Fibroblast of lung (primary cell): Measurements from ENCODE around the gene POPDC3.

Source experiments
- EZH2 ChIP-seq: IDR thresholded peaks from 2 replicates; pipeline ENCODE4 v1.5.1; 2012; ENCODE audit warnings: low read length, control low read depth, mild to moderate bottlenecking; ENCODE audit errors: missing control alignments
- TF ChIP-seq, protein P1 (sequence below), 2 donors: IDR thresholded peaks in 1 of 2; conservative IDR thresholded peaks in 1 of 2; 1 replicate in 1 of 2; 2 replicates in 1 of 2; pipeline ENCODE4 v1.5.1; 2011 to 2012; ENCODE audit warnings: low read length in 2 of 2, control low read depth in 1 of 2, inconsistent platforms in 1 of 2, low read depth in 1 of 2, mild to moderate bottlenecking in 1 of 2

DNA sequence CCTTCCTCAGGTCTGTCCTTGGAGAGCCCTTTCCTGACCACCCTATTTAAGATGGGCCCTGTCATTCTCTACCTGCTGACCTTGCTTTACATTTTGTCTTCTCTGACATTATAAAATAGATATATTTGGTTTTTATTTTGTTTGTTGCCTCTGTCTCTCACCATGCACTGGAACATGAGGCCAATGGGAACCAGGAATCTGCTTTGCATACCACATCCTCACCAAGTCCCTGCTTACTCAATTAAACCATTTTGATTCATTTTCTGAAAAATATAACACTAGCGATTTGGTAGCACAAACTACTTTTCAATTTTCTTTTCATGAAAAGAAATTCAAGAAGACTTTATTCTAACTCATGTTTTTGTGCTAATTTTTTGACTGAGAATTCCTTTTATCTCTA, 32.8 kb upstream of the POPDC3 start:
- no peak for TF ChIP-seq EZH2
- TF ChIP-seq, protein P1, sequence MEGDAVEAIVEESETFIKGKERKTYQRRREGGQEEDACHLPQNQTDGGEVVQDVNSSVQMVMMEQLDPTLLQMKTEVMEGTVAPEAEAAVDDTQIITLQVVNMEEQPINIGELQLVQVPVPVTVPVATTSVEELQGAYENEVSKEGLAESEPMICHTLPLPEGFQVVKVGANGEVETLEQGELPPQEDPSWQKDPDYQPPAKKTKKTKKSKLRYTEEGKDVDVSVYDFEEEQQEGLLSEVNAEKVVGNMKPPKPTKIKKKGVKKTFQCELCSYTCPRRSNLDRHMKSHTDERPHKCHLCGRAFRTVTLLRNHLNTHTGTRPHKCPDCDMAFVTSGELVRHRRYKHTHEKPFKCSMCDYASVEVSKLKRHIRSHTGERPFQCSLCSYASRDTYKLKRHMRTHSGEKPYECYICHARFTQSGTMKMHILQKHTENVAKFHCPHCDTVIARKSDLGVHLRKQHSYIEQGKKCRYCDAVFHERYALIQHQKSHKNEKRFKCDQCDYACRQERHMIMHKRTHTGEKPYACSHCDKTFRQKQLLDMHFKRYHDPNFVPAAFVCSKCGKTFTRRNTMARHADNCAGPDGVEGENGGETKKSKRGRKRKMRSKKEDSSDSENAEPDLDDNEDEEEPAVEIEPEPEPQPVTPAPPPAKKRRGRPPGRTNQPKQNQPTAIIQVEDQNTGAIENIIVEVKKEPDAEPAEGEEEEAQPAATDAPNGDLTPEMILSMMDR (conservative IDR thresholded peaks at IDR 0.05 in 1 of 2, IDR thresholded peaks at IDR 0.05 in 1 of 2; ENCODE audit: low read depth in 1 of 2, low read length in 2 of 2): no peak
